ENCODE measurements around the gene DIS3L2. TPM values are rescaled to one million over a fixed set of nuclear protein-coding genes. Genes with fewer than 3 reads are reported as not detected.

Gene DIS3L2
- total and polyA plus RNA-seq, 2 experiments from 2014 or later, result 15.2 to 25.3 TPM

- Mint-ChIP-seq H3K27me3 (ENCODE audit: insufficient read depth, low read depth, poor library complexity) (peaks cover 7% of the 10 kb centered on the region), H3K9me3 (no peaks in the 10 kb centered on the region), H3K4me1 (peaks cover under 1% of the 10 kb centered on the region; the same call in 2 of the 3 replicates), H3K36me3 (ENCODE audit: low read depth) (no peaks in the 10 kb centered on the region; the same call in 2 of the 3 replicates), H3K27ac (no peak overlapping the region), H3K4me3 (no peak overlapping the region)
- no peak overlapping the region for H2AFZ ChIP-seq
- H3K4me3 ChIP-seq, result no peak overlapping the region
- TF ChIP-seq ETS1 (IDR thresholded peaks at IDR 0.05), result no peak
- no peak for TF ChIP-seq EZH2 (IDR thresholded peaks at IDR 0.05; ENCODE audit: low read depth, unreplicated experiment)
- no peak for TF ChIP-seq JUNB (IDR thresholded peaks at IDR 0.05; ENCODE audit: unreplicated experiment)
- TF ChIP-seq, protein P1, sequence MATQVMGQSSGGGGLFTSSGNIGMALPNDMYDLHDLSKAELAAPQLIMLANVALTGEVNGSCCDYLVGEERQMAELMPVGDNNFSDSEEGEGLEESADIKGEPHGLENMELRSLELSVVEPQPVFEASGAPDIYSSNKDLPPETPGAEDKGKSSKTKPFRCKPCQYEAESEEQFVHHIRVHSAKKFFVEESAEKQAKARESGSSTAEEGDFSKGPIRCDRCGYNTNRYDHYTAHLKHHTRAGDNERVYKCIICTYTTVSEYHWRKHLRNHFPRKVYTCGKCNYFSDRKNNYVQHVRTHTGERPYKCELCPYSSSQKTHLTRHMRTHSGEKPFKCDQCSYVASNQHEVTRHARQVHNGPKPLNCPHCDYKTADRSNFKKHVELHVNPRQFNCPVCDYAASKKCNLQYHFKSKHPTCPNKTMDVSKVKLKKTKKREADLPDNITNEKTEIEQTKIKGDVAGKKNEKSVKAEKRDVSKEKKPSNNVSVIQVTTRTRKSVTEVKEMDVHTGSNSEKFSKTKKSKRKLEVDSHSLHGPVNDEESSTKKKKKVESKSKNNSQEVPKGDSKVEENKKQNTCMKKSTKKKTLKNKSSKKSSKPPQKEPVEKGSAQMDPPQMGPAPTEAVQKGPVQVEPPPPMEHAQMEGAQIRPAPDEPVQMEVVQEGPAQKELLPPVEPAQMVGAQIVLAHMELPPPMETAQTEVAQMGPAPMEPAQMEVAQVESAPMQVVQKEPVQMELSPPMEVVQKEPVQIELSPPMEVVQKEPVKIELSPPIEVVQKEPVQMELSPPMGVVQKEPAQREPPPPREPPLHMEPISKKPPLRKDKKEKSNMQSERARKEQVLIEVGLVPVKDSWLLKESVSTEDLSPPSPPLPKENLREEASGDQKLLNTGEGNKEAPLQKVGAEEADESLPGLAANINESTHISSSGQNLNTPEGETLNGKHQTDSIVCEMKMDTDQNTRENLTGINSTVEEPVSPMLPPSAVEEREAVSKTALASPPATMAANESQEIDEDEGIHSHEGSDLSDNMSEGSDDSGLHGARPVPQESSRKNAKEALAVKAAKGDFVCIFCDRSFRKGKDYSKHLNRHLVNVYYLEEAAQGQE (IDR thresholded peaks at IDR 0.05; ENCODE audit: unreplicated experiment), result no peak
- TF ChIP-seq ZNF114 (CRISPR knock-in tag; IDR thresholded peaks at IDR 0.05), result no peak
- H3K27ac ChIP-seq (ENCODE audit: low read depth), result no peak overlapping the region
- no peaks in the 10 kb centered on the region for H3K4me1 ChIP-seq (ENCODE audit: insufficient read depth)
- no peaks in the 10 kb centered on the region for H3K79me2 ChIP-seq (replicated peaks; ENCODE audit: insufficient read depth)
- no peaks in the 10 kb centered on the region for H3F3A ChIP-seq (replicated peaks; ENCODE audit: low read depth)
- H3K9me2 ChIP-seq (ENCODE audit: insufficient read depth), result no peaks in the 10 kb centered on the region
- no peaks in the 10 kb centered on the region for H3K27me3 ChIP-seq (ENCODE audit: insufficient read depth)
- H3K4me2 ChIP-seq, result no peak overlapping the region
- H4K20me1 ChIP-seq (replicated peaks; ENCODE audit: insufficient read depth), result no peaks in the 10 kb centered on the region
- ATAC-seq (no peak), DNase-seq (ENCODE audit: low spot score) (no peak)
- no peaks in the 10 kb centered on the region for H3K36me3 ChIP-seq (ENCODE audit: insufficient read depth)
Observed at GRCh38 chr2:232260075-232260474, 298.6 kb downstream of the DIS3L2 start.

DNA sequence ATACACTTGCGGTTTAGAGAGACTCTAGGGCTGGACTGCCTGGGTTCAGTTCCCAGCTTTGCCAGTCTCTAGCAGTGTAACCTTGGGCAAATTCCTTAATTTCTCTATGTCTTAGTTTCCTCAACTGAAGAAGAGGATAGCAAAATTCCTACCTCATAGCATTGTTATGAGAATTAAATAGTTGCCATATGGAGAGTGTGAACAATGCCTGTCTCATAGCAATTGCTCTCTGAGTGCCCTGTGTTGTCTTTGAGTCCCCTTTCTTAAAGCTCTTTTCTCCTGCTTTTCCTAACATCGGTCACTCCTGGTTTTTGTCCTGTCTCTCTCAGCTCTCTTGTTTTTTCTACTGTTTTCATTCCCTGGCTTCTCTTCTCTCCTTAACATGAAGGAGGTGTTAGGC is 300.3 kb downstream of the DIS3L2 start:
- Histone ChIP-seq H3K36me3 (ENCODE audit: insufficient read depth) (no peaks in the 10 kb centered on the region), H4K20me1 (replicated peaks; ENCODE audit: insufficient read depth) (0 out of 2 replicates have a peak, but pooled peaks cover 3% of the 10 kb centered on the region), H3K4me1 (ENCODE audit: insufficient read depth) (no peaks in the 10 kb centered on the region), H3K27me3 (ENCODE audit: insufficient read depth) (no peaks in the 10 kb centered on the region), H3K9me2 (ENCODE audit: insufficient read depth) (no peaks in the 10 kb centered on the region), H3K4me2 (no peak overlapping the region), H2AFZ (no peak overlapping the region), H3K79me2 (replicated peaks; ENCODE audit: insufficient read depth) (no peaks in the 10 kb centered on the region), H3K4me3 (no peak overlapping the region), H3K27ac (ENCODE audit: low read depth) (no peak overlapping the region), H3F3A (replicated peaks; ENCODE audit: low read depth) (no peaks in the 10 kb centered on the region)
- H3K36me3 Mint-ChIP-seq (ENCODE audit: low read depth), result no peaks in the 10 kb centered on the region; the same call in 2 of the 3 replicates
- H3K4me3 Mint-ChIP-seq, result no peak overlapping the region
- no peak for DNase-seq (ENCODE audit: low spot score)
- peaks cover 7% of the 10 kb centered on the region for H3K27me3 Mint-ChIP-seq (ENCODE audit: insufficient read depth, low read depth, poor library complexity)
- ATAC-seq, result no peak
- peaks cover 4% of the 10 kb centered on the region; the same call in 2 of the 3 replicates for H3K4me1 Mint-ChIP-seq
- no peak overlapping the region for H3K27ac Mint-ChIP-seq
- no peaks in the 10 kb centered on the region for H3K9me3 Mint-ChIP-seq
- TF ChIP-seq POLR2AphosphoS5 (IDR thresholded peaks at IDR 0.05; ENCODE audit: low read depth) (no peak), EZH2 (IDR thresholded peaks at IDR 0.05; ENCODE audit: low read depth, unreplicated experiment) (no peak)
- TF ChIP-seq, protein P1 (IDR thresholded peaks at IDR 0.05; ENCODE audit: unreplicated experiment), result no peak
- TF ChIP-seq, protein P2, sequence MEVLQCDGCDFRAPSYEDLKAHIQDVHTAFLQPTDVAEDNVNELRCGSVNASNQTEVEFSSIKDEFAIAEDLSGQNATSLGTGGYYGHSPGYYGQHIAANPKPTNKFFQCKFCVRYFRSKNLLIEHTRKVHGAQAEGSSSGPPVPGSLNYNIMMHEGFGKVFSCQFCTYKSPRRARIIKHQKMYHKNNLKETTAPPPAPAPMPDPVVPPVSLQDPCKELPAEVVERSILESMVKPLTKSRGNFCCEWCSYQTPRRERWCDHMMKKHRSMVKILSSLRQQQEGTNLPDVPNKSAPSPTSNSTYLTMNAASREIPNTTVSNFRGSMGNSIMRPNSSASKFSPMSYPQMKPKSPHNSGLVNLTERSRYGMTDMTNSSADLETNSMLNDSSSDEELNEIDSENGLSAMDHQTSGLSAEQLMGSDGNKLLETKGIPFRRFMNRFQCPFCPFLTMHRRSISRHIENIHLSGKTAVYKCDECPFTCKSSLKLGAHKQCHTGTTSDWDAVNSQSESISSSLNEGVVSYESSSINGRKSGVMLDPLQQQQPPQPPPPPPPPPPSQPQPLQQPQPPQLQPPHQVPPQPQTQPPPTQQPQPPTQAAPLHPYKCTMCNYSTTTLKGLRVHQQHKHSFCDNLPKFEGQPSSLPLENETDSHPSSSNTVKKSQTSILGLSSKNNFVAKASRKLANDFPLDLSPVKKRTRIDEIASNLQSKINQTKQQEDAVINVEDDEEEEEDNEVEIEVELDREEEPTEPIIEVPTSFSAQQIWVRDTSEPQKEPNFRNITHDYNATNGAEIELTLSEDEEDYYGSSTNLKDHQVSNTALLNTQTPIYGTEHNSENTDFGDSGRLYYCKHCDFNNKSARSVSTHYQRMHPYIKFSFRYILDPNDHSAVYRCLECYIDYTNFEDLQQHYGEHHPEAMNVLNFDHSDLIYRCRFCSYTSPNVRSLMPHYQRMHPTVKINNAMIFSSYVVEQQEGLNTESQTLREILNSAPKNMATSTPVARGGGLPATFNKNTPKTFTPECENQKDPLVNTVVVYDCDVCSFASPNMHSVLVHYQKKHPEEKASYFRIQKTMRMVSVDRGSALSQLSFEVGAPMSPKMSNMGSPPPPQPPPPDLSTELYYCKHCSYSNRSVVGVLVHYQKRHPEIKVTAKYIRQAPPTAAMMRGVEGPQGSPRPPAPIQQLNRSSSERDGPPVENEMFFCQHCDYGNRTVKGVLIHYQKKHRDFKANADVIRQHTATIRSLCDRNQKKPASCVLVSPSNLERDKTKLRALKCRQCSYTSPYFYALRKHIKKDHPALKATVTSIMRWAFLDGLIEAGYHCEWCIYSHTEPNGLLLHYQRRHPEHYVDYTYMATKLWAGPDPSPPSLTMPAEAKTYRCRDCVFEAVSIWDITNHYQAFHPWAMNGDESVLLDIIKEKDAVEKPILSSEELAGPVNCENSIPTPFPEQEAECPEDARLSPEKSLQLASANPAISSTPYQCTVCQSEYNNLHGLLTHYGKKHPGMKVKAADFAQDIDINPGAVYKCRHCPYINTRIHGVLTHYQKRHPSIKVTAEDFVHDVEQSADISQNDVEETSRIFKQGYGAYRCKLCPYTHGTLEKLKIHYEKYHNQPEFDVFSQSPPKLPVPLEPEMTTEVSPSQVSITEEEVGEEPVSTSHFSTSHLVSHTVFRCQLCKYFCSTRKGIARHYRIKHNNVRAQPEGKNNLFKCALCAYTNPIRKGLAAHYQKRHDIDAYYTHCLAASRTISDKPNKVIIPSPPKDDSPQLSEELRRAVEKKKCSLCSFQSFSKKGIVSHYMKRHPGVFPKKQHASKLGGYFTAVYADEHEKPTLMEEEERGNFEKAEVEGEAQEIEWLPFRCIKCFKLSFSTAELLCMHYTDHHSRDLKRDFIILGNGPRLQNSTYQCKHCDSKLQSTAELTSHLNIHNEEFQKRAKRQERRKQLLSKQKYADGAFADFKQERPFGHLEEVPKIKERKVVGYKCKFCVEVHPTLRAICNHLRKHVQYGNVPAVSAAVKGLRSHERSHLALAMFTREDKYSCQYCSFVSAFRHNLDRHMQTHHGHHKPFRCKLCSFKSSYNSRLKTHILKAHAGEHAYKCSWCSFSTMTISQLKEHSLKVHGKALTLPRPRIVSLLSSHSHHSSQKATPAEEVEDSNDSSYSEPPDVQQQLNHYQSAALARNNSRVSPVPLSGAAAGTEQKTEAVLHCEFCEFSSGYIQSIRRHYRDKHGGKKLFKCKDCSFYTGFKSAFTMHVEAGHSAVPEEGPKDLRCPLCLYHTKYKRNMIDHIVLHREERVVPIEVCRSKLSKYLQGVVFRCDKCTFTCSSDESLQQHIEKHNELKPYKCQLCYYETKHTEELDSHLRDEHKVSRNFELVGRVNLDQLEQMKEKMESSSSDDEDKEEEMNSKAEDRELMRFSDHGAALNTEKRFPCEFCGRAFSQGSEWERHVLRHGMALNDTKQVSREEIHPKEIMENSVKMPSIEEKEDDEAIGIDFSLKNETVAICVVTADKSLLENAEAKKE (CRISPR knock-in tag; IDR thresholded peaks at IDR 0.05), result no peak
